Measurements from ENCODE around the gene CPLANE1.

CPLANE1 gene

DNA sequence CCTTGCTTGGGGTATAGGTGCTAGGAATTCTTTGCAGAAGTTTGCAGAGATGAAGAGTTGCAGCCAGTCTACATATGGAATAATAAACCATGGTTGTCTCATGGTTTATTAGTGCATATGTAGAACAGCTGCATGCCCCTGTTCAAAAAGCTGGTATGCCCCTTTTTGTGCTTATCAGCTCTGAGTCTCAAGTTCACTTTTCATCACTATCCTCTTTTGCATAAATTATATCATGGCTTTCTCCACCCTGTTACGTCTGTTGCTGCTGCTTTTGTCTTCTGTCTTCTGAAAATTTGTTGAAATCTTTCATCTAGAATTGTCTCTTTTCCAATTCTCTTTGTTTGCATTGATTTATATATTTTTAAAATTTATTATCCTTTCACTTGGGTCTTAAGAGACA, 172.0 kb downstream of the CPLANE1 start:
- no peak overlapping the region for H3K4me3 ChIP-seq (ENCODE audit: low read depth, low read length)
- TF ChIP-seq MAX (IDR thresholded peaks at IDR 0.05; ENCODE audit: low read depth, low read length): no peak
- TF ChIP-seq MYC (IDR thresholded peaks at IDR 0.05; ENCODE audit: low read depth, low read length): no peak
- TF ChIP-seq POLR2A (IDR thresholded peaks at IDR 0.05; ENCODE audit: extremely low read depth, insufficient read length): no peak
- no peak for TF ChIP-seq CTCF (IDR thresholded peaks at IDR 0.05; ENCODE audit: low read depth, low read length)
- DNase-seq (ENCODE audit: low read depth): no peak

GRCh38 chr5:37075399-37075950, 173.7 kb downstream of the CPLANE1 start:
- TF ChIP-seq CTCF (IDR thresholded peaks at IDR 0.05; ENCODE audit: low read depth, low read length) (no peak), MAX (IDR thresholded peaks at IDR 0.05; ENCODE audit: low read depth, low read length) (no peak), MYC (IDR thresholded peaks at IDR 0.05; ENCODE audit: low read depth, low read length) (no peak), POLR2A (IDR thresholded peaks at IDR 0.05; ENCODE audit: extremely low read depth, insufficient read length) (no peak)
- DNase-seq (ENCODE audit: low read depth): no peak
- H3K4me3 ChIP-seq (ENCODE audit: low read depth, low read length): no peak overlapping the region

GRCh38 chr5:37071901-37072581, 177.1 kb downstream of the CPLANE1 start:
- TF ChIP-seq CTCF (IDR thresholded peaks at IDR 0.05; ENCODE audit: low read depth, low read length): no peak
- no peak for TF ChIP-seq POLR2A (IDR thresholded peaks at IDR 0.05; ENCODE audit: extremely low read depth, insufficient read length)
- TF ChIP-seq MAX (IDR thresholded peaks at IDR 0.05; ENCODE audit: low read depth, low read length): no peak
- no peak for TF ChIP-seq MYC (IDR thresholded peaks at IDR 0.05; ENCODE audit: low read depth, low read length)
- no peak overlapping the region for H3K4me3 ChIP-seq (ENCODE audit: low read depth, low read length)
- no peak for DNase-seq (ENCODE audit: low read depth)

GRCh38 chr5:37071487-37071886, 177.7 kb downstream of the CPLANE1 start:
- no peak for DNase-seq (ENCODE audit: low read depth)
- H3K4me3 ChIP-seq (ENCODE audit: low read depth, low read length): no peak overlapping the region
- TF ChIP-seq CTCF (IDR thresholded peaks at IDR 0.05; ENCODE audit: low read depth, low read length) (no peak), POLR2A (IDR thresholded peaks at IDR 0.05; ENCODE audit: extremely low read depth, insufficient read length) (no peak), MAX (IDR thresholded peaks at IDR 0.05; ENCODE audit: low read depth, low read length) (no peak), MYC (IDR thresholded peaks at IDR 0.05; ENCODE audit: low read depth, low read length) (no peak)

DNA sequence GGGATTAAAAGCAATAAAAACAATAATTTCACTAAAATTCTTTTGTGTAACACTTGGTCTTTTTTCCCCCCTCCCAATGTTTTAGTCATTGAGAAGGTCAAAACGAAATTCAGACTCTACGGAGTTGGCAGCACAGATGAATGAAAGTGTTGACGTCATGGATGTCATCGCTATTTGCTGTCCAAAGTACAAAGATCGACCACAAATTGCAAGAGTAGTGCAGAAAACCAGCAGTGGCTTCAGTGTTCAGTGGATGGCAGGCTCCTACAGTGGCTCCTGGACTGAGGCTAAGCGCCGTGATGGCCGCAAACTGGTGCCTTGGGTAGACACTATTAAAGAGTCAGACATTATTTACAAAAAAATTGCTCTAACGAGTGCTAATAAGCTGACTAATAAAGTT, 184.7 kb downstream of the CPLANE1 start:
- no peak for TF ChIP-seq CTCF (IDR thresholded peaks at IDR 0.05; ENCODE audit: low read depth, low read length)
- TF ChIP-seq MAX (IDR thresholded peaks at IDR 0.05; ENCODE audit: low read depth, low read length): no peak
- no peak for TF ChIP-seq MYC (IDR thresholded peaks at IDR 0.05; ENCODE audit: low read depth, low read length)
- TF ChIP-seq POLR2A (IDR thresholded peaks at IDR 0.05; ENCODE audit: extremely low read depth, insufficient read length): no peak
- H3K4me3 ChIP-seq (ENCODE audit: low read depth, low read length): no peak overlapping the region
- DNase-seq (ENCODE audit: low read depth): no peak
